ENCODE measurements around the gene DNAI4. TPM values are rescaled to one million over a fixed set of nuclear protein-coding genes. Genes with fewer than 3 reads are reported as not detected.

DNAI4 gene
- total and polyA plus RNA-seq, 2 donors (not counting 3 experiments of a cell fraction or from before 2014, with no cell fraction given) = 0.51 to 3.3 TPM

GRCh38 chr1:66853379-66853778 lies 71.3 kb downstream of the DNAI4 start:
- Histone ChIP-seq H3K27me3 (ENCODE audit: control insufficient read depth in 2 of 2, insufficient read depth in 2 of 2, low read length in 2 of 2) (no peaks in the 10 kb centered on the region), H3K9ac (replicated peaks; ENCODE audit: extremely low read depth, insufficient read depth, low read length) (no peak overlapping the region), H3K4me2 (ENCODE audit: insufficient read depth, low read length) (no peak overlapping the region), H3K27ac (ENCODE audit: insufficient read depth, low read depth, low read length) (no peak overlapping the region), H2AFZ (ENCODE audit: low read depth, low read length) (no peak overlapping the region), H3K9me1 (replicated peaks; ENCODE audit: control insufficient read depth, extremely low read depth, insufficient read depth, low read length) (no peaks in the 10 kb centered on the region), H3K36me3 (ENCODE audit: control insufficient read depth in 2 of 2, extremely low read depth in 1 of 2, insufficient read depth in 2 of 2, low read length in 2 of 2) (no peaks in the 10 kb centered on the region), H4K20me1 (replicated peaks; ENCODE audit: control insufficient read depth, extremely low read depth, insufficient read depth, low read length) (no peaks in the 10 kb centered on the region), H3K4me3 (replicated peaks in 1 of 3; ENCODE audit: insufficient read depth in 1 of 3, low read depth in 1 of 3, low read length in 3 of 3) (no peak overlapping the region), H3K9me3 (replicated peaks; ENCODE audit: control insufficient read depth, insufficient read depth, low read length) (no peaks in the 10 kb centered on the region), H3K79me2 (ENCODE audit: control insufficient read depth, insufficient read depth, low read length) (no peaks in the 10 kb centered on the region), H3K4me1 (ENCODE audit: control insufficient read depth, extremely low read depth, insufficient read depth, low read length) (no peaks in the 10 kb centered on the region)
- DNase-seq (ENCODE audit: low read depth, low spot score) (no peak), FAIRE-seq (no peak)
- no TSS peak for BruUV-seq (replicated peaks)
- intact Hi-C loops (cut with micrococcal nuclease) (no loop called here), dilution Hi-C loops (cut with MboI; ENCODE audit: extremely low pct_ligation_motif_present, low sequenced_read_pairs) (no loop called here)
- POLR2A ChIA-PET = no interaction called here
- no peak for TF ChIP-seq JUN (IDR thresholded peaks at IDR 0.05; ENCODE audit: borderline replicate concordance, insufficient read depth, insufficient read length, low read depth)
- no peak for TF ChIP-seq EZH2 (IDR thresholded peaks at IDR 0.05; ENCODE audit: borderline replicate concordance, low read depth, low read length, severe bottlenecking)
- no peak for TF ChIP-seq POLR2A (IDR thresholded peaks at IDR 0.05; ENCODE audit: low read depth, low read length)
- no peak for TF ChIP-seq GATA2 (IDR thresholded peaks at IDR 0.05; ENCODE audit: insufficient read depth, insufficient read length, low read depth, low read length)
- TF ChIP-seq MAX (IDR thresholded peaks at IDR 0.05; ENCODE audit: insufficient read depth, insufficient read length) = no peak
- no peak for TF ChIP-seq MYC (IDR thresholded peaks at IDR 0.05; ENCODE audit: low read depth, low read length)
- no peak for TF ChIP-seq CTCF (IDR thresholded peaks at IDR 0.05; ENCODE audit: extremely low read depth in 1 of 2, insufficient read depth in 1 of 2, low read depth in 1 of 2, low read length in 2 of 2)
- no peak for TF ChIP-seq FOS (IDR thresholded peaks at IDR 0.05; ENCODE audit: borderline replicate concordance, insufficient read depth, low read length)
- no peak for TF ChIP-seq POLR2AphosphoS5 (IDR thresholded peaks at IDR 0.05; ENCODE audit: insufficient read depth, low read depth, low read length)
- CTCF ChIA-PET = interaction anchor here (1.1 to 1.4 kb wide), 2 partner anchors 11 to 15 kb away, joined by 3 to 4 read pairs; no protein-coding TSS in a partner anchor

All from endothelial cell of umbilical vein (primary cell).